PC-9 (cell line): Measurements from ENCODE around the gene CRNKL1. TPM values are rescaled to one million over a fixed set of nuclear protein-coding genes. Genes with fewer than 3 reads are reported as not detected.

Source experiments
- BruUV-seq: library from RNA; stranded (reverse); fragments of 400-500 nt; replicated peaks from 2 replicates; lab custom pipeline; 2021; lab: Mats Ljungman, UMichigan
- CTCF ChIA-PET: fragments of 300-600 bp; sonication (Branson Sonifier 250); formaldehyde crosslinking; loops from one replicate; lab custom pipeline; 2022; ENCODE audit warnings: antibody characterized with exemption; lab: Charles Lee
- POLR2A ChIA-PET: fragments of 300-600 bp; sonication (Branson Sonifier 250); formaldehyde crosslinking; loops from one replicate; lab custom pipeline; 2022; ENCODE audit warnings: antibody characterized with exemption; ENCODE audit not compliant: unreplicated experiment; lab: Charles Lee
- DNase-seq, 2 experiments: peaks; one replicate each; pipeline versions ENCODE4 v3.0.0 to v3.0.0-alpha.2; 2015 to 2022; ENCODE audit warnings: mixed read lengths in 1 of 2
- H2AFZ ChIP-seq: fragments of 200-600 bp; sonication (generic); 2 replicates; pipeline ENCODE4 v1.8.1; 2017; ENCODE audit warnings: antibody characterized with exemption
- H3F3A ChIP-seq: fragments of 200-600 bp; sonication (generic); 2 replicates; pipeline ENCODE4 v1.8.1; 2017; ENCODE audit warnings: antibody characterized with exemption, mild to moderate bottlenecking, low read depth; ENCODE audit not compliant: insufficient read depth
- H3K27ac ChIP-seq: fragments of 200-600 bp; sonication (generic); 2 replicates; pipeline ENCODE4 v1.6.1; 2016; ENCODE audit warnings: mixed run types
- H3K27me3 ChIP-seq: fragments of 200-600 bp; sonication (generic); 2 replicates; pipeline ENCODE4 v1.6.1; 2016; ENCODE audit warnings: low read depth, mixed run types; ENCODE audit not compliant: insufficient read depth
- H3K36me3 ChIP-seq: fragments of 200-600 bp; sonication (generic); 2 replicates; pipeline ENCODE4 v1.6.1; 2016; ENCODE audit warnings: low read depth, mixed run types
- H3K4me1 ChIP-seq: fragments of 200-600 bp; sonication (generic); replicated peaks from 2 replicates; pipeline ENCODE4 v1.6.1; 2016; ENCODE audit warnings: mixed run types; ENCODE audit not compliant: insufficient read depth
- H3K4me2 ChIP-seq: fragments of 200-600 bp; sonication (generic); 2 replicates; pipeline ENCODE4 v1.6.1; 2017; ENCODE audit warnings: mixed run types
- H3K4me3 ChIP-seq: fragments of 200-600 bp; sonication (generic); 2 replicates; pipeline ENCODE4 v1.6.1; 2016; ENCODE audit warnings: mixed run types
- H3K79me2 ChIP-seq: fragments of 200-600 bp; sonication (generic); 2 replicates; pipeline ENCODE4 v1.6.1; 2017; ENCODE audit warnings: low read depth, mixed run types
- H3K9me2 ChIP-seq: fragments of 200-600 bp; sonication (generic); 2 replicates; pipeline ENCODE4 v1.8.1; 2017; ENCODE audit warnings: mild to moderate bottlenecking; ENCODE audit not compliant: insufficient read depth
- H3K9me3 ChIP-seq: fragments of 200-600 bp; sonication (generic); 2 replicates; pipeline ENCODE4 v1.8.1; 2016; ENCODE audit warnings: low read depth; ENCODE audit not compliant: insufficient read depth
- H4K20me1 ChIP-seq: fragments of 200-600 bp; sonication (generic); 2 replicates; pipeline ENCODE4 v1.8.1; 2017; ENCODE audit not compliant: insufficient read depth
- CTCF ChIP-seq: fragments of 200-600 bp; sonication (generic); conservative IDR thresholded peaks from 2 replicates; pipeline ENCODE4 v1.6.1; 2017; ENCODE audit warnings: mixed run types, antibody characterized with exemption, mild to moderate bottlenecking, moderate library complexity
- EZH2 ChIP-seq: fragments of 200-600 bp; sonication (generic); IDR thresholded peaks from 2 replicates; pipeline ENCODE4 v1.8.0; 2017; ENCODE audit warnings: antibody characterized with exemption, low read depth
- intact Hi-C: fragments of 100-400 bp; cut with micrococcal nuclease; formaldehyde crosslinking; loops from one replicate; pipeline ENCODE4 v1.10.0; 2022; ENCODE audit not compliant: unreplicated experiment
- total RNA-seq: library from RNA; stranded (reverse); gene quantifications from 2 replicates; pipeline ENCODE4 v1.2.3, GENCODE V29; 2021

The CRNKL1 gene
- total RNA-seq, 1 experiment from 2014 or later, result 24.8 TPM

- Histone ChIP-seq H2AFZ (no peak overlapping the region), H3K4me1 (no peaks in the 10 kb centered on the region), H3F3A (no peaks in the 10 kb centered on the region), H4K20me1 (no peaks in the 10 kb centered on the region), H3K4me2 (no peak overlapping the region), H3K27me3 (peaks cover 37% of the 10 kb centered on the region), H3K27ac (no peak overlapping the region), H3K79me2 (no peaks in the 10 kb centered on the region), H3K36me3 (no peaks in the 10 kb centered on the region), H3K9me3 (no peaks in the 10 kb centered on the region), H3K9me2 (no peaks in the 10 kb centered on the region), H3K4me3 (no peak overlapping the region)
- no peak for DNase-seq
- intact Hi-C loops, result loop anchor here (10.0 kb wide), 1 partner anchor 735 kb away; no protein-coding TSS in a partner anchor
- ChIA-PET POLR2A (no interaction called here), CTCF (no interaction called here)
- no TSS peak for BruUV-seq
- no peak for TF ChIP-seq EZH2
- no peak for TF ChIP-seq CTCF
Measured at GRCh38 chr20:20089939-20090338, 37.7 kb upstream of the CRNKL1 start.

GRCh38 chr20:20089018-20089417 lies 36.8 kb upstream of the CRNKL1 start:
- H2AFZ ChIP-seq, result no peak overlapping the region
- no TSS peak for BruUV-seq

GRCh38 chr20:20085812-20086211 lies 33.5 kb upstream of the CRNKL1 start:
- ChIA-PET CTCF (no interaction called here), POLR2A (no interaction called here)
- no peaks in the 10 kb centered on the region for H3K9me2 ChIP-seq
- DNase-seq, result no peak
- no peaks in the 10 kb centered on the region for H3K9me3 ChIP-seq
- H2AFZ ChIP-seq, result no peak overlapping the region
- no peak for TF ChIP-seq CTCF
- no peak for TF ChIP-seq EZH2
- no peaks in the 10 kb centered on the region for H3K79me2 ChIP-seq
- intact Hi-C loops, result loop anchor here (2.0 to 10.0 kb wide), 2 partner anchors 507 to 739 kb away; no protein-coding TSS in a partner anchor
- H3F3A ChIP-seq, result no peaks in the 10 kb centered on the region
- peaks cover 25% of the 10 kb centered on the region for H3K27me3 ChIP-seq
- H3K4me1 ChIP-seq, result no peaks in the 10 kb centered on the region
- H3K27ac ChIP-seq, result no peak overlapping the region
- no peak overlapping the region for H3K4me3 ChIP-seq
- no peaks in the 10 kb centered on the region for H4K20me1 ChIP-seq
- no TSS peak for BruUV-seq
- H3K4me2 ChIP-seq, result no peak overlapping the region
- no peaks in the 10 kb centered on the region for H3K36me3 ChIP-seq

More at GRCh38 chr20:20089018-20089417, 36.8 kb upstream of the CRNKL1 start:
- TF ChIP-seq EZH2 (no peak), CTCF (no peak)
- Histone ChIP-seq H3K27me3 (peaks cover 30% of the 10 kb centered on the region), H3K4me2 (no peak overlapping the region), H3K4me1 (no peaks in the 10 kb centered on the region), H3K4me3 (no peak overlapping the region), H3K9me2 (no peaks in the 10 kb centered on the region), H3K36me3 (no peaks in the 10 kb centered on the region), H3F3A (no peaks in the 10 kb centered on the region), H3K9me3 (no peaks in the 10 kb centered on the region), H4K20me1 (no peaks in the 10 kb centered on the region), H3K79me2 (no peaks in the 10 kb centered on the region), H3K27ac (no peak overlapping the region)
- no peak for DNase-seq
- ChIA-PET CTCF (no interaction called here), POLR2A (interaction anchor here (0.6 kb wide), 1 partner anchor 306 kb away, joined by 26 read pairs; no protein-coding TSS in a partner anchor)
- intact Hi-C loops, result loop anchor here (10.0 kb wide), 1 partner anchor 736 kb away; no protein-coding TSS in a partner anchor
